Measurements from ENCODE around the gene QPRT. TPM values are rescaled to one million over a fixed set of nuclear protein-coding genes. Genes with fewer than 3 reads are reported as not detected.
"Not testable (repeated sequence)": the region's sequence is repeated elsewhere in the genome, so short reads cannot be mapped to it uniquely, and the experiment has no call there.

QPRT gene
- total and polyA plus RNA-seq, 2 of the 13 experiments (the other 11 are each of a cell fraction or from before 2014, with no cell fraction given) = 130 to 218 TPM

GRCh38 chr16:29689490-29690351 is 10.7 kb downstream of the QPRT start:
- Histone ChIP-seq H3K36me3 (replicated peaks in 1 of 2; ENCODE audit: control insufficient read depth in 1 of 2, insufficient read depth in 2 of 2, low read length in 2 of 2) (peaks cover 1 to 15% of the 10 kb centered on the region in 2 experiments), H4K20me1 (ENCODE audit: insufficient read depth, low read length) (peaks cover 38% of the 10 kb centered on the region), H3K79me2 (ENCODE audit: insufficient read depth, low read length) (peaks cover 56% of the 10 kb centered on the region), H3K4me1 (ENCODE audit: insufficient read depth, low read length) (peaks cover 57% of the 10 kb centered on the region)
- H3K9ac ChIP-seq (ENCODE audit: insufficient read depth, low read depth, low read length); H3K4me2 ChIP-seq (ENCODE audit: low read depth, low read length); intact Hi-C loops (cut with micrococcal nuclease; ENCODE audit: unreplicated experiment); FAIRE-seq; H3K27ac ChIP-seq (ENCODE audit: extremely low read length, insufficient read depth, low read length); ATAC-seq; H3K9me3 ChIP-seq (ENCODE audit: low read length); DNase-seq (ENCODE audit: low spot score); H2AFZ ChIP-seq (ENCODE audit: low read length); CTCF ChIA-PET (ENCODE audit: low intra/inter-chr PET ratio, low total read pairs); BruUV-seq (replicated peaks); H3K27me3 ChIP-seq (ENCODE audit: control insufficient read depth in 1 of 2, insufficient read depth in 2 of 2, low read length in 2 of 2); H3K4me3 ChIP-seq (replicated peaks in 1 of 3; ENCODE audit: insufficient read depth in 1 of 3, low read depth in 2 of 3, low read length in 3 of 3): not testable (repeated sequence)
- TF ChIP-seq RBM22 (optimal IDR thresholded peaks at IDR 0.05; ENCODE audit: low read length) (peak; percentile 13), CEBPG (CRISPR knock-in tag; IDR thresholded peaks at IDR 0.05) (peak; percentile 5; the same call in 1 of the 2 replicates), ZMYM3 (CRISPR knock-in tag; IDR thresholded peaks at IDR 0.05) (peak; percentile 58)
- 89% methylated on average over 23 of the region's 23 CpGs for WGBS (ENCODE audit: low lambda C conversion rate)
- POLR2A ChIA-PET = interaction anchor here (3.5 kb wide), 1 partner anchor 10 kb away, joined by 37 read pairs; the partner anchor contains the start of gene QPRT
- in situ Hi-C loops (cut with HindIII; ENCODE audit: extremely low pct_ligation_motif_present, low pct_unique_long_range_greater_than_20kb) = loop anchor here (10.0 kb wide), 1 partner anchor 345 kb away; the partner anchor contains the start of gene TLCD3B

- in situ Hi-C loops (cut with HindIII; ENCODE audit: extremely low pct_ligation_motif_present, low pct_unique_long_range_greater_than_20kb) = loop anchor here (10.0 kb wide), 1 partner anchor 342 kb away; the partner anchor contains the start of gene TLCD3B
- H3K4me2 ChIP-seq (ENCODE audit: low read depth, low read length); H3K9ac ChIP-seq (ENCODE audit: insufficient read depth, low read depth, low read length); intact Hi-C loops (cut with micrococcal nuclease; ENCODE audit: unreplicated experiment); FAIRE-seq; BruUV-seq (replicated peaks); ATAC-seq; DNase-seq (ENCODE audit: low spot score); H2AFZ ChIP-seq (ENCODE audit: low read length); H3K27ac ChIP-seq (ENCODE audit: extremely low read length, insufficient read depth, low read length); H3K4me3 ChIP-seq (replicated peaks in 1 of 3; ENCODE audit: insufficient read depth in 1 of 3, low read depth in 2 of 3, low read length in 3 of 3); H3K9me3 ChIP-seq (ENCODE audit: low read length); H3K27me3 ChIP-seq (ENCODE audit: control insufficient read depth in 1 of 2, insufficient read depth in 2 of 2, low read length in 2 of 2): not testable (repeated sequence)
- H3K36me3 ChIP-seq (replicated peaks in 1 of 2; ENCODE audit: control insufficient read depth in 1 of 2, insufficient read depth in 2 of 2, low read length in 2 of 2) = peaks cover 11 to 20% of the 10 kb centered on the region in 2 experiments; a peak in 4 of 5 replicates
- peak; percentile 15; the same call in 1 of the 2 replicates for TF ChIP-seq HNF1B (CRISPR knock-in tag; IDR thresholded peaks at IDR 0.05)
- peaks cover 38% of the 10 kb centered on the region for H4K20me1 ChIP-seq (ENCODE audit: insufficient read depth, low read length)
- 96% methylated on average over 26 of the region's 26 CpGs for WGBS (ENCODE audit: low lambda C conversion rate)
- peaks cover 41% of the 10 kb centered on the region for H3K79me2 ChIP-seq (ENCODE audit: insufficient read depth, low read length)
- ChIA-PET CTCF (ENCODE audit: low intra/inter-chr PET ratio, low total read pairs) (interaction anchor here (1.2 to 1.3 kb wide), 2 partner anchors 18 to 156 kb away, joined by 3 read pairs; no protein-coding TSS in a partner anchor), POLR2A (interaction anchor here (2.1 kb wide), 1 partner anchor 13 kb away, joined by 15 read pairs; the partner anchor contains the start of gene QPRT)
- H3K4me1 ChIP-seq (ENCODE audit: insufficient read depth, low read length) = peaks cover 38% of the 10 kb centered on the region
Measured at GRCh38 chr16:29692606-29693005, 13.6 kb downstream of the QPRT start.
